Spinal cord (tissue), 10 donors: ENCODE measurements around the gene RETREG3. TPM values are rescaled to one million over a fixed set of nuclear protein-coding genes. Genes with fewer than 3 reads are reported as not detected.
"Not testable (repeated sequence)": the region's sequence is repeated elsewhere in the genome, so short reads cannot be mapped to it uniquely, and the experiment has no call there.

Experiments used
- DNase-seq, 6 donors: peaks; one replicate each; pipeline versions ENCODE4 v3.0.0 to v3.0.0-alpha.2; 2013 to 2015; ENCODE audit warnings: low spot score in 6 of 6, low read depth in 4 of 6
- H3K27ac ChIP-seq: one replicate; pipeline ENCODE4 v1.5.1; 2013; ENCODE audit warnings: low read depth, low read length, control low read depth
- H3K27me3 ChIP-seq: one replicate; pipeline ENCODE4 v1.6.1; 2013; ENCODE audit warnings: low read length; ENCODE audit not compliant: control insufficient read depth, insufficient read depth
- H3K36me3 ChIP-seq: one replicate; pipeline ENCODE4 v1.6.1; 2013; ENCODE audit warnings: low read length; ENCODE audit not compliant: control insufficient read depth, insufficient read depth
- H3K4me1 ChIP-seq: one replicate; pipeline ENCODE4 v1.6.1; 2013; ENCODE audit warnings: low read length; ENCODE audit not compliant: control insufficient read depth, insufficient read depth
- H3K4me3 ChIP-seq: one replicate; pipeline ENCODE4 v1.5.1; 2013; ENCODE audit warnings: low read depth, low read length, control low read depth
- H3K9me3 ChIP-seq: one replicate; pipeline ENCODE4 v1.6.1; 2013; ENCODE audit warnings: low read length; ENCODE audit not compliant: control insufficient read depth, insufficient read depth
- WGBS: methylation state at CpG from one replicate; pipeline ENCODE4 v1.1.5; 2013; ENCODE audit warnings: missing lambda C conversion rate; ENCODE audit not compliant: insufficient coverage; 5-methylcytosine and 5-hydroxymethylcytosine counted together
- polyA plus RNA-seq, 2 donors: library from polyadenylated mRNA; unstranded; fragments of 120-200 nt; gene quantifications; one replicate each; pipeline ENCODE4 v1.2.1, GENCODE V29; 2013; ENCODE audit not compliant: insufficient read length in 2 of 2
- total RNA-seq, 2 donors: library from RNA; depleted of rRNA in 1 of 2; stranded (reverse); fragments of 120-200 nt in 1 of 2; fragments of >200 nt in 1 of 2; gene quantifications; one replicate each; pipeline versions ENCODE4 v1.2.3 to v1.2.4, GENCODE V29; 2013 to 2014
- donor health status: healthy.

The RETREG3 gene
- total and polyA plus RNA-seq, 4 donors: 30.0 to 50.4 (median 41.4) TPM

DNA sequence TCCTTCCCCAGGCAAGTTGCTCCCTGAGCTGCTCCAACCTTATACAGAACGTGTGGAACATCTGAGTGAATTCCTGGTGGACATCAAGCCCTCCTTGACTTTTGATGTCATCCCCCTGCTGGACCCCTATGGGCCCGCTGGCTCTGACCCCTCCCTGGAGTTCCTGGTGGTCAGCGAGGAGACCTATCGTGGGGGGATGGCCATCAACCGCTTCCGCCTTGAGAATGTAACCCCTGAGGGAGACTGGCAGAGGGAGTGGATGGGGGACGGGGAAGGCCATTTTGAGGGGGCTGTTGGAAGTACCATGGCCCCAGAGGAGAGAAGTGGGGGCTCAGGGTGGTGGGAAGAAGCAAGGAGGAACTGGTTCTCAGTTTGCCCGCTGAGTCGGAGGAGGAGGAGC, 45.2 kb downstream of the RETREG3 start:
- WGBS: 90% methylated on average over 7 of the region's 9 CpGs
- H3K27ac ChIP-seq: no peak overlapping the region
- no peak overlapping the region for H3K4me3 ChIP-seq
- no peak for DNase-seq
- peaks cover 51% of the 10 kb centered on the region for H3K36me3 ChIP-seq
- H3K9me3 ChIP-seq: no peaks in the 10 kb centered on the region
- no peaks in the 10 kb centered on the region for H3K27me3 ChIP-seq
- peaks cover 62% of the 10 kb centered on the region for H3K4me1 ChIP-seq

DNA sequence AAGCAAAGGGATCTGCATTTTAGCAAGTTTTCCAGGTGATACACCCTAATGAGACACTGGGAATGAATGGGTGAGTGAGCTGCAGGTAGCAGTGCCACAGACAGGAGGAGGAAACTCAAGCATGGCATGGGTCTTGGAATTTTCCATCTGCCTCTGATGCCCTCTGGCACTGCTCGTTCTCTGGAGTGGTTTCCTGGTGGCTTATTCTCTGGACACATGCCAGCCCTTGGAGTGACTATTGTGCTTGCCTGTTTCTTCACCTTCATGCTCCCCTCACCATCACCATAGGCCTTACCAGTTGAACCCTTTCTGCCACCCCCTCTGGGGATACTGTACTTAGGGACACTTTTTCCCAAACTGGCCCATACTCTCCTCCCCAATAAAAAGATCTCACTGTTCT, 45.6 kb downstream of the RETREG3 start:
- 57% methylated on average over 1 of the region's 1 CpG for WGBS
- no peaks in the 10 kb centered on the region for H3K27me3 ChIP-seq
- H3K4me3 ChIP-seq: no peak overlapping the region
- H3K4me1 ChIP-seq: peaks cover 62% of the 10 kb centered on the region
- no peak for DNase-seq
- H3K9me3 ChIP-seq: no peaks in the 10 kb centered on the region
- H3K27ac ChIP-seq: no peak overlapping the region
- H3K36me3 ChIP-seq: peaks cover 46% of the 10 kb centered on the region

DNA sequence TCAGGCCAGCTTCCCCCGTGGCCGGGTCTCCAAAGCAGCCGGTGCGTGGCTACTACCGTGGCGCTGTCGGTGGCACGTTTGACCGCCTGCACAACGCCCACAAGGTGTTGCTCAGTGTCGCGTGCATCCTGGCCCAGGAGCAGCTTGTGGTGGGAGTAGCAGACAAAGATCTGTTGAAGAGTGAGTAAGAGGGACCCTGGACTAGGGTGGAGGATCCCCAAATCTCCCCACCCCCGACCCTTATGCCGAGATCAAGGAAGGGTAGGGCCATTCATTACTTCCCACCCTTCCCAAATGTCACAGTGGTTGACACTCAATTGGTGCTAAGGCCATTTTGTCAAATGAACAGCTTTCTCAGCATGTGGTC, 46.0 kb downstream of the RETREG3 start:
- Histone ChIP-seq H3K27ac (no peak overlapping the region), H3K4me3 (peak overlapping the region; percentile 90), H3K36me3 (peaks cover 42% of the 10 kb centered on the region), H3K4me1 (peaks cover 57% of the 10 kb centered on the region), H3K27me3 (no peaks in the 10 kb centered on the region), H3K9me3 (no peaks in the 10 kb centered on the region)
- no peak for DNase-seq
- WGBS: 75% methylated on average over 4 of the region's 14 CpGs

DNA sequence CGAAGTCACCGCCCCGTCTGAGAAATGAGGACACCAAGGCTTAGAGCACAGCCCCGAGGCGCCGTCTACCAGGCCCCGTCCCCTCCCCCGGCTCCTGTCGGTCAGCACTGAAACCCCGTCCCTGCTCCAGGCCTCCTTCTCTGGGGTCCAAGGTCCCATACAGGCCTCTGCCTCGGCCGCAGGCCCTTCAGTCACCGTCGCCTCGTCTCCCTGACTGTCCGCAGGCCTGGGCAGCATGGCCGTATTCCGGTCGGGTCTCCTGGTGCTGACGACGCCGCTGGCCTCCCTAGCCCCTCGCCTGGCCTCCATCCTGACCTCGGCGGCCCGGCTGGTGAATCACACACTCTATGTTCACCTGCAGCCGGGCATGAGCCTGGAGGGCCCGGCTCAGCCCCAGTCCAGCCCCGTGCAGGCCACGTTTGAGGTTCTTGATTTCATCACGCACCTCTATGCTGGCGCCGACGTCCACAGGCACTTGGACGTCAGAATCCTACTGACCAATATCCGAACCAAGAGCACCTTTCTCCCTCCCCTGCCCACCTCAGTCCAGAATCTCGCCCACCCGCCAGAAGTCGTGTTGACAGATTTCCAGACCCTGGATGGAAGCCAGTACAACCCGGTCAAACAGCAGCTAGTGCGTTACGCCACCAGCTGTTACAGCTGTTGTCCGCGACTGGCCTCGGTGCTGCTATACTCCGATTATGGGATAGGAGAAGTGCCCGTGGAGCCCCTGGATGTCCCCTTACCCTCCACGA, 46.6 kb downstream of the RETREG3 start:
- Histone ChIP-seq H3K27me3 (no peaks in the 10 kb centered on the region), H3K27ac (peak overlapping the region; percentile 87), H3K4me1 (peaks cover 52% of the 10 kb centered on the region), H3K9me3 (no peaks in the 10 kb centered on the region), H3K4me3 (peak overlapping the region; percentile 90), H3K36me3 (peaks cover 42% of the 10 kb centered on the region)
- WGBS: 15% methylated on average over 47 of the region's 48 CpGs
- DNase-seq: peak in 1 of 6 donors; percentile 11

- Histone ChIP-seq H3K36me3 (peaks cover 38% of the 10 kb centered on the region), H3K4me1 (peaks cover 46% of the 10 kb centered on the region), H3K27ac (peak within 1 kb of the TSS; percentile 87), H3K4me3 (peak within 1 kb of the TSS; percentile 90), H3K9me3 (no peaks in the 10 kb centered on the region), H3K27me3 (no peaks in the 10 kb centered on the region)
- under 1% methylated on average over 26 of the region's 26 CpGs for WGBS
- peak; percentile 98 to 99 (median 98) for DNase-seq
These were observed 47.2 kb downstream of the RETREG3 start, which contains the start of gene COASY for GRCh38 chr17:42561897-42562387. TSS of gene COASY (plus strand) at chr17:42562148. CDS start at chr17:42562623, 475 bp downstream.

DNA sequence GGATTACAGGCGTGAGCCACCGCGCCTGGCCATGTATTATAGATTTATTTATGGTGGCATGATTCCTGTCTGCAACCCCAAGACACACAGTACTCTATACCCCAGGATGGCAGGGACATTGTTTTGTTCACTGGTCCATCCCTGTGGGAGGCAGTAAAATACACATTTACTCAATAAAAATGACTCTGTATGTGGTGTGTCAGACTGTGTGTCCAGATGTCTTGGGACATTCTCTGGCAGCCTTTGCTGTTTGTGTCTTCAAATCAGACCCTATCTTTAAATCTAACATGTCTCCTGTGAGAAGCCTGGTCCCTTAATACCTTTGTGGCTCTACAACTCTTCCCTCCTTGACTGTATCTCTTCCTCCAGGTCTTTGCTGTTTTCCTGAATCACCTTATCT, 48.9 kb downstream of the RETREG3 start:
- DNase-seq: no peak
- Histone ChIP-seq H3K27me3 (no peaks in the 10 kb centered on the region), H3K27ac (peak overlapping the region; percentile 7), H3K36me3 (peaks cover 23% of the 10 kb centered on the region), H3K4me1 (peaks cover 43% of the 10 kb centered on the region), H3K9me3 (no peaks in the 10 kb centered on the region), H3K4me3 (no peak overlapping the region)
- no CpG with 5 or more reads among the region's 3 CpGs for WGBS

DNA sequence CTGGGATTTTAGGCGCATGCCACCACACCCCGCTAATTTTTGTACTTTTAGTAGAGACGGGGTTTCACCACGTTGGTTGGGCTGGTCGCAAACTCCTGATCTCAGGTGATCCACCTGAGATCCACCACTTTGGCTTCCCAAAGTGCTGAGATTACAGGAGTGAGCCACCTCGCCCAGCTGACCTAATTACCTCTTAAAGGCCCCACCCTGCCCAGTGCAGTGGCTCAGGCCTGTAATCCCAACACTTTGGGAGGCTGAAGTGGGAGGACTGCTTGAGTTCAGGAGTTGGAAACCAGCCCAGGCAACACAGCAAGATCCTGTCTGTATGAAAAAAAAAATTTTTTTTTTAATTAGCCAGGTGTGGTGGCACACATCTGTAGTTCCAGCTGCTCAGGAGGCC, 50.1 kb downstream of the RETREG3 start:
- Histone ChIP-seq H3K4me1 (peaks cover 45% of the 10 kb centered on the region), H3K27me3 (no peaks in the 10 kb centered on the region), H3K27ac (no peak overlapping the region), H3K4me3 (no peak overlapping the region), H3K36me3 (peaks cover 15% of the 10 kb centered on the region), H3K9me3 (no peaks in the 10 kb centered on the region)
- WGBS: 98% methylated on average over 5 of the region's 6 CpGs
- no peak for DNase-seq

DNA sequence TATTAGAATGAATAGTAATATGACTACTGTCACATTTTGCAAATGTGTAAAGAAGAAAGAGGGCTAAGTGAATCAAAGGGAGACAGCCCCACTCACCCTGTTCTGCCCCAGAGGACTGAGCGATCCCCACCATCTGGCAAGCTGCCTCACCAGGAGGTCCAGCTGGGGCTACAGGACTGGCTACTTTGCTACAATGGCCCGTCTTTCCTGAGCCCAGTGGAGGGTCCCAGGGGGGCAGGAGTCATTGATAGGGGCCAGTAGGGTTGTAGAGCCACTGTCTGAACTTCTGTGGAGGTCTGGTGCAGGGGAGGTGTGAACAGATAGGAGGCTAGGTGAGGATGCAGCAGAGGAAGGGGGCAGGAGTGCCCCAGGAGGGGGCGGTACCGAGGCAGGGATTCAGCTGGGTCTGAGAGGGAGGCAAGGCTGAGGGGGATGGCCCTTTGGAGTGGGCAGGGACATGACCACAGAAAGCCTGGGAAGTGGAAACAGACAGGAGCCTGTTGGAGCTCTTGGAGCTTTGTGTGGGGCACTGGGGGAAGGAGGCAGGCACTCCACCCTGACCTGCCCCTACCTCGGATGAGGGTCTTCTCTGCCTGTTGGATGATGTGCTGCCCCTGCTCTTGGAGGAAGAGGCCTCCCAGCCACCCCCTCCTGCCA, 53.1 kb downstream of the RETREG3 start:
- WGBS: 44% methylated on average over 4 of the region's 5 CpGs
- H3K9me3 ChIP-seq, H3K27ac ChIP-seq, DNase-seq, H3K27me3 ChIP-seq, H3K4me3 ChIP-seq: not testable (repeated sequence)
- Histone ChIP-seq H3K4me1 (peaks cover 36% of the 10 kb centered on the region), H3K36me3 (peaks cover 23% of the 10 kb centered on the region)

DNA sequence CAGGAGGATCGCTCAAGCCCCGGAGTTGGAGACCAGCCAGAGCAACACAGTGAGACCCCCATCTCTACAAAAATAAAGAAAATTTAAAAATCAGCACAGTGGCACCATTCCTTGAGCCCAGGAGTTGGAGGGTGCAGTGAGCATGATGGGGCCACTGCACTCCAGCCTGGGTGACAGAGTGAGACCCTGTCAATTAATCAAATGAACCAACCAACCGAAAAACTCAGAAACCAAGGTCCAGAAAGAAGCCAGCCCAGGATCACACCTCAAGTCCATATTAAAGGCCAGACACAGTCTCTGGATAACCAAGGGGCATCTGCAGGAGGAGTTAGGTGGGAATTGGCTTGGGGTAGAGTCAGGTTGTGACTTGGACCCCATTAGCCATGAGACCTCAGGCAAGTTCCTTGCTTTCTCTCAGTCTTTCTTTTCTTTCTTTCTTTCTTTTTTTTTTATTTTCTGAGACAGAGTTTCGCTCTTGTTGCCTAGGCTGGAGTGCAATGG, 54.0 kb downstream of the RETREG3 start:
- no peaks in the 10 kb centered on the region for H3K9me3 ChIP-seq
- H3K27ac ChIP-seq: peak overlapping the region; percentile 89
- peaks cover 23% of the 10 kb centered on the region for H3K36me3 ChIP-seq

More for the DNA sequence above, 54.0 kb downstream of the RETREG3 start:
- Histone ChIP-seq H3K4me3 (peak overlapping the region; percentile 74), H3K4me1 (peaks cover 36% of the 10 kb centered on the region), H3K27me3 (no peaks in the 10 kb centered on the region)
- no peak for DNase-seq
- WGBS: no CpG with 5 or more reads among the region's 4 CpGs
